ENCODE results near the gene LRRC28.

The LRRC28 gene

DNA sequence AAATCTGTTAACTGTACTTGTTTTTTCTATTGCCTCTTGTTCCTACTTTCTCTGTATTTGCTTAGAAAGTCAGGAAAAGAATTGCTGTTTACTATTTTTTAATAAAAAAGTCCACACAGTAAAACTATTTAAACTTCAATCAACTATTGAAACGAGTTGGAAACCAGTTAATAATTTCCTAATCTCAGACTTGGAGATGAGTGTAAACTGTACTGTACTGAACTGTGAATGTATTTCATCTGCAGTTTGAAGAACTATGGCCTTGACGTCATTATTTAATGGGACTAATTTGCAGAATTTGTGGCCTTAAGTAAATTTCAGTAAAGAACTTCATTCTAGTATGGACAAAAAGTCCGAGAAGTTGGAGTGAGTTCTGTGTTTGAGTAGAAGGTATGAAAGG is 89.1 kb downstream of the LRRC28 start:
- Mint-ChIP-seq H3K4me3 (no peak overlapping the region), H3K27ac (no peak overlapping the region), H3K36me3 (no peaks in the 10 kb centered on the region), H3K4me1 (peaks cover 13% of the 10 kb centered on the region), H3K9me3 (no peaks in the 10 kb centered on the region)
- no peak for DNase-seq (ENCODE audit: low spot score in 2 of 2)
- no peak for ATAC-seq

DNA sequence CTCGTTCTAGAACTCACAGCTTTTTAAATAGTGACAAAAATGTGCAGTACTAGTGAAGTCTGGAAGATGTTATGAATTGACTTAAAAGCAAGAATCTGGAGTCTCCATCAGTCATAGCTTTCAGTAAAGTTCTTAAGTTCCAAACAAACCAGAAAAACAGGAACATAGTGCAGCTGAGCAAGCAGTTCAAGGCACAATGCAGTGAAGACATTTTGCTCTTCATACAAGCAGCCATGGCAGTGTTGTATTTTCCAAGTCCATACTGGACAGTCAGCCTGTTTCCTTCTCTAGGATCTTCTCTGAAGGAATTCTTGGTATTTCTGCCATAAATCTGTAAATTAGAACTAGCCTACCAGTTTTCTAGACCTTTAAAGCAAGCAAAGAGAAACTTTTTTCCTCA is 90.5 kb downstream of the LRRC28 start:
- peak overlapping the region; percentile 24 for H3K27ac Mint-ChIP-seq
- H3K4me1 Mint-ChIP-seq = peaks cover 13% of the 10 kb centered on the region
- H3K9me3 Mint-ChIP-seq = no peaks in the 10 kb centered on the region
- no peaks in the 10 kb centered on the region for H3K36me3 Mint-ChIP-seq
- H3K4me3 Mint-ChIP-seq = no peak overlapping the region
- DNase-seq (ENCODE audit: low spot score in 2 of 2) = no peak
- no peak for ATAC-seq

DNA sequence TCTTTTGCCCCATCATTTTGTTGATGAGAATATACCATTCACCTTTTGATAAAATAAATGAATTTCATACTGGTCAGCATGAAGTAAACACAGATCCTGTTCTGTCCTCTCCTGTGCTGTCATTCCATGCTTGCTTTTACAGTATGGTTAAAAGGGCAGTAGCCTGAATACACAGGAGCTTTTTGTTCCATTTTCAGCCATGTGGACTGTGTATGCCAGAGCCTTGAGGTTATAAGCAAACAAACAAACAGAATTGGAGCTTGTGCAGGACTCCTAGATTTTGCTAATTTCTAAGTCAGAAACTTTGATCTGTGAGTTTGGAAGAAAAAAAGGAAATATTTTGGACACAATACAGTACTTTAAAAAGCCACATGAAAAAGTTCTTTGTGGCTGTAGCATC is 91.9 kb downstream of the LRRC28 start:
- no peaks in the 10 kb centered on the region for H3K9me3 Mint-ChIP-seq
- DNase-seq (ENCODE audit: low spot score in 2 of 2) (no peak), ATAC-seq (no peak)
- H3K36me3 Mint-ChIP-seq = no peaks in the 10 kb centered on the region
- no peak overlapping the region for H3K27ac Mint-ChIP-seq
- no peak overlapping the region for H3K4me3 Mint-ChIP-seq
- peaks cover 13% of the 10 kb centered on the region for H3K4me1 Mint-ChIP-seq

DNA sequence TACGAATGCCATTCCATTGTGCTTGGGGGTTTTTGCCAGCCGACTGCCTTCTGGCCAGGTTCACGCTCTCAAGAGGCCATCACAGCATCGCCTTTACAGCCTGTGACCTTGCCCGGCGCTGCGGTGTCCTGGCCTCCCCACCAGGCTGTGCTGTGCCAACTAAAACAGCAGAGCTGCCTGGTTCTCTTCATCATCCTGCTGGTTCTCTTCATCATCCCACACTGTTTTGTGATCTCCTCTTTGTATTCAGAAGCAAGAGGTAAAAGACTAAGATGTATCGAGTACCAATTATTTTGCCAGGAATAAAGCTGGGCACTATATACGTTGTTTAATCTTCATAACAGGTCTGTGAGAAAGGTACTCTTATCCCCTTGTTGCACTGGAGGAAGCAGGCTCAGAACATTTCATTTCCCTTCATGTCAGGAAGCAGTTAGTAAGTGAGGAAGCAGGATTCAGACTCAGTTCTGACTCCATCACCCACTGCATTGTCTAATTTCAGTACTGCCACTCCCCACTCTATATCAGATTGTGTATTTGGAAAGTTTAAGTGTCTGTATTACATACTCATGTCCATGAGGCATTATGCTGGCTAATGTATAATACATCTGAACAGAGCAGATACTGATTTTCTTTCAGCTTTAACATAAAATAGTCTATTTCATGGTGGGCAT is 92.7 kb downstream of the LRRC28 start:
- H3K4me3 Mint-ChIP-seq = no peak overlapping the region
- H3K4me1 Mint-ChIP-seq = peaks cover 13% of the 10 kb centered on the region
- no peak for DNase-seq (ENCODE audit: low spot score in 2 of 2)
- H3K9me3 Mint-ChIP-seq = no peaks in the 10 kb centered on the region
- H3K36me3 Mint-ChIP-seq = no peaks in the 10 kb centered on the region
- H3K27ac Mint-ChIP-seq = peak overlapping the region; percentile 13
- ATAC-seq = peak; percentile 91

DNA sequence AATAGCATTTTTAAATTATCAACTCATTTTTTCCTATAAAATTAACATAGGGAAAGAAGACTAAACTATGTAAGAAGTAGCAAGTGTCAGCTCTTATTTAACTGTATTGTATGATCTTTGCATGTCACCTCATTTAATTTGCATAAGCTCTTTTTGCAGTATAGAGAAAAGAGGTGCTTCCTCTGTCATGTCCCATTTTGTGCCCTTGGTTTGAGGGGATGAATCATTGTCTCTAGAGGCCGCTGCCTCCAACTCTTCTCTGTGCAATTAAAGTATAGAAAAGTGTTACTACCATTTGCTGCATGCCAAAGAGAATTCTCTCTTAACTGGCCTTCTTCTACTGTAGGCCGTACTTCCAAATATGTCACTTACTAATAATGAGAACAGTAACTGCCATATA is 93.4 kb downstream of the LRRC28 start:
- Mint-ChIP-seq H3K4me3 (no peak overlapping the region), H3K9me3 (no peaks in the 10 kb centered on the region), H3K27ac (peak overlapping the region; percentile 13), H3K36me3 (no peaks in the 10 kb centered on the region), H3K4me1 (peaks cover 13% of the 10 kb centered on the region)
- DNase-seq (ENCODE audit: low spot score in 2 of 2) (no peak), ATAC-seq (peak; percentile 56)

DNA sequence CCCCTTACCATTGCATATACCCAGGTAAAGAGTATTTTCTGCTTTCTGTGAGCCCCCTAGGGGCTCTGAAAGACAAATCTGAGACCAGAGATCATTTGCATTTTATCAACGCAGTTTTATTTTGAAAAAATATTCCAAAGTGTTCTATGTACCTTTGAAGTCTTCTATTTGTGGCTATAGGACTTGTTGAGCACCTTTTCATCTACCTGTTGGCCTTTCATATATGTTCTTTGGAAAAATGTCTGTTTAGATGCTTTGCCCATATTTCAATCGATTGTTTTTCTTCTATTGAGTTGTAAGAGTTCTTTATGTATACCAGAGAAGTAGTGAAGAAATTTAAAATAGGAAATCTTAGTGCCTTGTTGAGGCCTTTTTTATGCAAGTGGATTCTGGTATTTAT is 94.0 kb downstream of the LRRC28 start:
- Mint-ChIP-seq H3K9me3 (no peaks in the 10 kb centered on the region), H3K36me3 (no peaks in the 10 kb centered on the region), H3K27ac (no peak overlapping the region), H3K4me3 (no peak overlapping the region), H3K4me1 (peaks cover 13% of the 10 kb centered on the region)
- ATAC-seq (no peak), DNase-seq (ENCODE audit: low spot score in 2 of 2) (no peak)

DNA sequence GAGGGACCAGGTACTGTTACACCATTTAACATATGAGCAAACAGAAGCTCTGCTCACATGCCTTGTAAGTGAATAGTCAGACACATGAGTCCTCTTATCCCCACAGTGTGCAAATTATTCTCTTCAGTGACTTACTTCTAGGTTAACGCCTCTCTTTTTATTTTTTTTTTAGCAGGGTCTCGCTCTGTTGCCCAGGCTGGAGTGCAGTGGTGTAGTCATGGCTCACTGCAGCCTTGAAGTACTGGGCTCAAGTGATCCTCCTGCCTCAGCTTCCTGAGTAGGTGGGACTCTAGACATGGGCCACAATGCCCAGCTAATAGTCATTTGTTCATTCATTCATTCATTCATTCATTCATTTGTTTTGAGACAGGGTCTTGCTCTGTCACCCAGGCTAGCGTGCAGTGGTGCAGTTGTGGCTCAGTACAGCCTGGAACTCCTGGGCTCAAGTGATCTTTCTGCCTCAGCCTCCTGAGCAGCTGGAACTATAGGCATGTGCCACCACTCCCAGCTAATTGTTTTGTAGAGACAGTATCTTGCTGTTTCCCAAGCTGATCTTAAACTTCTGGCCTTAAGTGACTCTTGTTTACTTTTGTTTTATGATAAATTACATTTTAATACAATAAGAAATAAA is 94.7 kb downstream of the LRRC28 start:
- H3K4me1 Mint-ChIP-seq = peaks cover 13% of the 10 kb centered on the region
- no peak overlapping the region for H3K4me3 Mint-ChIP-seq
- H3K9me3 Mint-ChIP-seq = no peaks in the 10 kb centered on the region
- no peaks in the 10 kb centered on the region for H3K36me3 Mint-ChIP-seq
- H3K27ac Mint-ChIP-seq = no peak overlapping the region
- ATAC-seq (no peak), DNase-seq (ENCODE audit: low spot score in 2 of 2) (no peak)

DNA sequence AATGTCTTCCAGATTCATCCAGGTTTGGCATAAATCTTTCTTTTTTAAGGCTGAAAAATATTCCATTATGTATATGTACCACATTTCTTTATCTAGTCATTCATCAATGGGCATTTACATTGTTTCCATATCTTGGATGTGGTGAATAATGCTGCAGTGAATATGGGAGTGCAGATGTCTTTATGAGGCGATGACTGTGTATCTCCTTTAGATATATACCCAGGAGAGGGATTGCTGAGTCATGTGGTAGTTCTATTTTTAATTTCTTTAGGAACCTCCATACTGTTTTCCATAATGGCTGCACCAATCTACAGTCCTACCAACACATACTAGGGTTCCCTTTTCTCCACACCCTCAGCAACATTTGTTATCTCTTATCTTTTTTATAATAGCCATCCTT is 96.3 kb downstream of the LRRC28 start:
- H3K36me3 Mint-ChIP-seq = no peaks in the 10 kb centered on the region
- ATAC-seq (no peak), DNase-seq (ENCODE audit: low spot score in 2 of 2) (no peak)
- H3K4me1 Mint-ChIP-seq = peaks cover 13% of the 10 kb centered on the region
- no peak overlapping the region for H3K27ac Mint-ChIP-seq
- H3K4me3 Mint-ChIP-seq = no peak overlapping the region
- H3K9me3 Mint-ChIP-seq = no peaks in the 10 kb centered on the region

DNA sequence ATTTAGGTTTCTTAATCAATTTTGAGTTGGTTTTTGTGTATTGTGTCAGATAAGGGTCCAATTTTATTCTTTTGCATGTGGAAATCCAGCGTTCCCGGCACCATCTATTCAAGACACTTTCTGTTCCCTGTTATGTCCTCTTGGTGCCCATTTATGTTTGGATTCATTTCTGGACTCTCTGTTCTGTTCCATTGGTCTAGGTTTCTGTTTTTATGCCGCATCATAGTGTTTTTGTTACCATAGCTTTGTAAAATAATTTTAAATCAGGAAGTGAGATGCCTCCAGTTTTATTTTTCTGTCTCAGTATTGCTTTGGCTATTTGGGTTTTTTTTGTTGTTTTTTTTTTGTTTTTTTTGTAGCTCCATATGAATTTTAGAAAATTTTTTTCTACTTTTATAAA is 97.1 kb downstream of the LRRC28 start:
- no peak for ATAC-seq
- Mint-ChIP-seq H3K9me3 (no peaks in the 10 kb centered on the region), H3K4me1 (peaks cover 13% of the 10 kb centered on the region)

DNA sequence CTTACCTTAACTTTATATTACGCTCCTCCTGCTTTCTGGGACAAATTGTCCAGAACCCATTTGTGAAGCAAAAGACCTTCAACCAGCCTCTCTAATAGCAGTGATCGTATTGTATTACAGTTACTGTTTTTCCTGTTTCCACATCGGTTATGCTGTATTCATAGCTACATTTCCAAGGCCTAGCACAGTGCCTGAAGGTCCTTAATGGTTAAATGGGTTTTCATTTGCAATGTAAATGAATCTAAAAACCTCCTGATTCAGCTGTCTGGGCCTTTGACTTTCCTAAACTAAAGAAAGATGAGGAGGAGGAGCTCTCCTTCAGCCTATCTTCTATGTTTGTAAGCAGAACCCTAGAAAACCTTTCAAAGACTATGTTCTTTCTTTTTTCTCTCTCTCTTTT is 99.1 kb downstream of the LRRC28 start:
- H3K4me3 Mint-ChIP-seq = no peak overlapping the region
- DNase-seq (ENCODE audit: low spot score in 2 of 2) (no peak), ATAC-seq (no peak)
- no peaks in the 10 kb centered on the region for H3K36me3 Mint-ChIP-seq
- no peaks in the 10 kb centered on the region for H3K9me3 Mint-ChIP-seq
- no peaks in the 10 kb centered on the region for H3K4me1 Mint-ChIP-seq
- no peak overlapping the region for H3K27ac Mint-ChIP-seq

More for the DNA sequence above, 97.1 kb downstream of the LRRC28 start:
- no peak for DNase-seq (ENCODE audit: low spot score in 2 of 2)
- Mint-ChIP-seq H3K36me3 (no peaks in the 10 kb centered on the region), H3K27ac (no peak overlapping the region), H3K4me3 (no peak overlapping the region)

DNA sequence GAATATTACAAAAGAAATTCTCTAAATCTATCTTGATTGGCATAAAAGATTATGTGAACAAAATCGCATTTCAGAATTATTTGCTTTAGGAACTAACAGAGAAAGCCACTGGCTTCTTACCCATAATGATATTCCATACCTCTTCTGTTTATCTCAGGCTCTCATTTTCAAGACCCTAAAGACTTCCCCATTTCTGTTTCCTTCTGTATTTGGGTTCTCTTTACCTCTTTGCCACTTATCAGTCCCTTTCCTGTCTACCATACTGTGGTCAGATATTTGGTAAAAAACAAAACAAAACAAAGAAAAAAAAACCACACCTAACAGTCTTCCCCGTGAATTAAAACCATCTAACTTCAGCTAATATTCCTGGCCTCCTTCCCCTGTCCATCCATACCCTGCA is 108.5 kb downstream of the LRRC28 start:
- no peak for ATAC-seq
- H3K4me3 Mint-ChIP-seq = no peak overlapping the region
- H3K4me1 Mint-ChIP-seq = peaks cover 5% of the 10 kb centered on the region
- H3K27ac Mint-ChIP-seq = no peak overlapping the region
- DNase-seq (ENCODE audit: low spot score in 2 of 2) = no peak
- H3K36me3 Mint-ChIP-seq = peaks cover 21% of the 10 kb centered on the region
- H3K9me3 Mint-ChIP-seq = no peaks in the 10 kb centered on the region

DNA sequence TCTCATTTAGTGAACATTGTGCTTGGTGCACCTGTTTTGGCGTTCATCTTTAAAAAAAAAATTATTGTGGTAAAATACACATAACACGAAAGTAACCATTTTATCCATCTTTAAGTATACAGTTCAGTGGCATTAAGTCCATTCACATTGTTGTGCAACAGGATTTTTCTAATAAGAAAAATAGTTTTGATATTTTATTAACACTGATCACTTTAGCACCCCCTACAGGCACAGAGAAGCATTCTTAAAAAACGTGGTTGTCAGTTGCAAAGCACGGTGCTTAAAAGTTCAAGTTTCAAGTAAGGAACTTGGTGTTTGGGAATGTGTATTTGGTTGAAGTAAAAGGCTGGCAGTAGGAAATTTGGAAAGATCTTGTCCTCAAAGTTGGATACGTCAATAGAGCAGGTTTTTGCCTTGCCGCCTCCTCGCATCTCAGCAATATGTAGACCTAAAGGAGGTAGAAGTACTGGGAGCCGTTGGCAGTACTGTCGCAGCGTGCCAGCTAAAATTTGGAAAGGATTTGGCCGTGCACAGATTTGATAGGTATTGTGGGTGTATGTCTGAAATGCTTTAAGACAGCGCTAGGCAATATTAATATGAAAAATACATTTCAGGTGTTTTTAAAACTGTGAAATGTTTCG is 110.4 kb downstream of the LRRC28 start:
- peaks cover 21% of the 10 kb centered on the region for H3K36me3 Mint-ChIP-seq
- H3K4me1 Mint-ChIP-seq = peaks cover 5% of the 10 kb centered on the region
- DNase-seq (ENCODE audit: low spot score in 2 of 2) (no peak), ATAC-seq (no peak)
- no peak overlapping the region for H3K4me3 Mint-ChIP-seq
- no peak overlapping the region for H3K27ac Mint-ChIP-seq
- H3K9me3 Mint-ChIP-seq = no peaks in the 10 kb centered on the region

DNA sequence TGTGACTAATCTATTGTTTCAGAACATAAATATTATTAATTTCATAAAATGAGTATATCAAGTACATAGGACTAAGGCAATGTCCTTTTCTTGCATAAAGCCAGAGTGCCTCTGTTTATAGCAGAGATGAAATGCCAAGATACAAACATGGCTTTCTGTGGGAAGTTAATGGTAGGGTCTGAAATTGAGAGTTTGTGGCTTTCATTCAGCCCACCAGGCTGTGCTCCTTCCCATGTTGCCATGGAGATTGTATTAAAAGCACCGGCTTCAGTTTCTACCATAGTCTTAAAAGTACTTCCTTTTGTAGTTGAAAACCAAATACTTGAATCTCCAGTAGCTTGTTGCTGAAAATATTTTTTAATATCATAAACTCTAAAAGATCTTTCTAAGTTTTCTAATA is 114.0 kb downstream of the LRRC28 start:
- DNase-seq (ENCODE audit: low spot score in 2 of 2) = no peak
- H3K27ac Mint-ChIP-seq = no peak overlapping the region
- no peak for ATAC-seq
- H3K4me3 Mint-ChIP-seq = no peak overlapping the region
- peaks cover 15% of the 10 kb centered on the region for H3K4me1 Mint-ChIP-seq
- H3K9me3 Mint-ChIP-seq = peaks cover 4% of the 10 kb centered on the region
- H3K36me3 Mint-ChIP-seq = peaks cover 21% of the 10 kb centered on the region

DNA sequence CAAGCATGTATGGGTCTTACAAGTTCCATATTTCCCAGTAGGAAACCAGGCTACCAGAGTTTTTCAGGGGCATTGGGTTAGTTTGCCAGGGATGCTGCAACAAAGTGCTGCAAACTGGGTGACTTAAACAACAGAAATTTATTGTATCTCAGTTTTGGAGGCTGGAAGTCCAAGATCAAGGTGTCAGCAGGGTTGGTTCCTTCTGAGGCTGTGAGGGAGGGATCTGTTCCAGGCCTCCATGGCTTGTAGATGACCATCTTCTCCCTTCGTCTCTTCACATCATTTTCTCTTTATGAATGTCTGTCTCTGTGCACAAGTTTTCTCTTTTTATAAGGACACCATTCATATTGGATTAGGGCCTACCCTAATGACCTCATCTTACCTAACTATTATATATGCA is 114.7 kb downstream of the LRRC28 start:
- H3K27ac Mint-ChIP-seq = no peak overlapping the region
- H3K36me3 Mint-ChIP-seq = peaks cover 21% of the 10 kb centered on the region
- ATAC-seq = no peak
- H3K4me1 Mint-ChIP-seq = peaks cover 16% of the 10 kb centered on the region
- no peak overlapping the region for H3K4me3 Mint-ChIP-seq
- peaks cover 4% of the 10 kb centered on the region for H3K9me3 Mint-ChIP-seq
- no peak for DNase-seq (ENCODE audit: low spot score in 2 of 2)

DNA sequence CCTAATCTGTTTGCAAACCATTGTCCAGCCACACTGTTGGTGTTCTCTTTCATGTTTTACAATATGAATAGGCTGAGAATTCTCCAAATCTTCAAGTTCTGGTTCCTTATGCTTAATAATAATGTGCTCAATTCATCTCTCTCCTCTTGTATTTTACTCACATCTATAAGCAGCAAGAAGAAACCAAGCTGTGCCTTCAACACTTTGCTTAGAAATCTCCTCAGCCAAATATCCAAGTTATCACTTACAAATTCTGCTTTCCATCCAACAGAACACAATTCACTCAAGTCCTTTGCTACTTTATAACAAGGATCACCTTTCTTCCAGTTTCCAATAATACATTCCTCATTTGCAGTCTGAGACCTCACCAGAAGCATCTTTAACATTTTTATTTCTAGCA is 117.5 kb downstream of the LRRC28 start:
- Mint-ChIP-seq H3K36me3 (no peaks in the 10 kb centered on the region), H3K4me3 (no peak overlapping the region), H3K4me1 (peaks cover 29% of the 10 kb centered on the region), H3K9me3 (peaks cover 4% of the 10 kb centered on the region), H3K27ac (no peak overlapping the region)
- DNase-seq (ENCODE audit: low spot score in 2 of 2) = no peak
- ATAC-seq = no peak

DNA sequence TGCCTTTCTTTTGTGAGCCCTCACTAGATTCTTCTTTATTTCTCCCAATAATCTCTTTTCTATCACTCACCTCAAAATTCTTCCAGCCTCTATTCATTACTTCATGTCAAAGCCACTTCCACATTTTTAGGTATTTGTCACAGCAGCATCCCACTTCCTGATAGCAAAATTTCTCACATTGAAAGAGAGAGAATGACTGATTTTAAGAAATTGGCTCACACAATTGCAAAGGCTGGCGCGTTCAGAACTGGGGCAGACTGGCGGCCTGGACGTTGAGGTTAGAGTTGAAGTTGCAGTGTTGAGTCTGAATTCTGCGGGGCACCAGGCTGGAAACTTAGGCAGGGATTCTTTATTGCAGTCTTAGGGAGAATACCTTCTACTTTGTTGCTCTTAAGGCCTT is 117.9 kb downstream of the LRRC28 start:
- Mint-ChIP-seq H3K4me3 (no peak overlapping the region), H3K27ac (no peak overlapping the region), H3K36me3 (no peaks in the 10 kb centered on the region), H3K9me3 (peaks cover 4% of the 10 kb centered on the region), H3K4me1 (peaks cover 29% of the 10 kb centered on the region)
- peak; percentile 77 for ATAC-seq
- DNase-seq (ENCODE audit: low spot score in 2 of 2) = peak in 1 of 2 donors; percentile 5

All from stimulated activated effector memory CD8-positive, alpha-beta T cell treated with anti-CD3 and anti-CD28 coated beads, Interleukin-12 subunit alpha, Interleukin-12 subunit beta, amount 100 ng/mL, for 72 hours (primary cell).